ENCODE data around the gene CTTNBP2.
"Not testable (repeated sequence)": the region's sequence is repeated elsewhere in the genome, so short reads cannot be mapped to it uniquely, and the experiment has no call there.

Gene CTTNBP2

GRCh38 chr7:117715784-117716445 lies 157.3 kb downstream of the CTTNBP2 start:
- H3K36me3 ChIP-seq (ENCODE audit: control insufficient read depth, insufficient read depth, low read length): no peaks in the 10 kb centered on the region
- H3K27me3 ChIP-seq (ENCODE audit: control insufficient read depth, insufficient read depth, low read length): no peaks in the 10 kb centered on the region
- no peak overlapping the region for H3K4me3 ChIP-seq (ENCODE audit: low read length)
- no peaks in the 10 kb centered on the region for H3K4me1 ChIP-seq (ENCODE audit: control insufficient read depth, insufficient read depth, low read length)
- H3K27ac ChIP-seq (ENCODE audit: low read depth, low read length): no peak overlapping the region
- H3K9ac ChIP-seq (ENCODE audit: low read length): no peak overlapping the region

- H3K27me3 ChIP-seq (ENCODE audit: control insufficient read depth, insufficient read depth, low read length): no peaks in the 10 kb centered on the region
- H3K9ac ChIP-seq (ENCODE audit: low read length): no peak overlapping the region
- H3K36me3 ChIP-seq (ENCODE audit: control insufficient read depth, insufficient read depth, low read length): no peaks in the 10 kb centered on the region
- H3K27ac ChIP-seq (ENCODE audit: low read depth, low read length): no peak overlapping the region
- no peaks in the 10 kb centered on the region for H3K4me1 ChIP-seq (ENCODE audit: control insufficient read depth, insufficient read depth, low read length)
- H3K4me3 ChIP-seq (ENCODE audit: low read length): no peak overlapping the region
Measured at GRCh38 chr7:117711556-117711955, 161.7 kb downstream of the CTTNBP2 start.

GRCh38 chr7:117708173-117708572 lies 165.1 kb downstream of the CTTNBP2 start:
- H3K9ac ChIP-seq (ENCODE audit: low read length); H3K4me3 ChIP-seq (ENCODE audit: low read length); H3K27ac ChIP-seq (ENCODE audit: low read depth, low read length); H3K36me3 ChIP-seq (ENCODE audit: control insufficient read depth, insufficient read depth, low read length); H3K27me3 ChIP-seq (ENCODE audit: control insufficient read depth, insufficient read depth, low read length); H3K4me1 ChIP-seq (ENCODE audit: control insufficient read depth, insufficient read depth, low read length): not testable (repeated sequence)

- H3K36me3 ChIP-seq (ENCODE audit: control insufficient read depth, insufficient read depth, low read length): no peaks in the 10 kb centered on the region
- no peaks in the 10 kb centered on the region for H3K27me3 ChIP-seq (ENCODE audit: control insufficient read depth, insufficient read depth, low read length)
- H3K4me1 ChIP-seq (ENCODE audit: control insufficient read depth, insufficient read depth, low read length): no peaks in the 10 kb centered on the region
- no peak overlapping the region for H3K4me3 ChIP-seq (ENCODE audit: low read length)
- no peak overlapping the region for H3K9ac ChIP-seq (ENCODE audit: low read length)
- no peak overlapping the region for H3K27ac ChIP-seq (ENCODE audit: low read depth, low read length)
Measured at GRCh38 chr7:117707080-117707479, 166.2 kb downstream of the CTTNBP2 start.

- no peak overlapping the region for H3K9ac ChIP-seq (ENCODE audit: low read length)
- no peak overlapping the region for H3K4me3 ChIP-seq (ENCODE audit: low read length)
- H3K27ac ChIP-seq (ENCODE audit: low read depth, low read length): no peak overlapping the region
- H3K4me1 ChIP-seq (ENCODE audit: control insufficient read depth, insufficient read depth, low read length): no peaks in the 10 kb centered on the region
- no peaks in the 10 kb centered on the region for H3K36me3 ChIP-seq (ENCODE audit: control insufficient read depth, insufficient read depth, low read length)
- H3K27me3 ChIP-seq (ENCODE audit: control insufficient read depth, insufficient read depth, low read length): no peaks in the 10 kb centered on the region
Measured at GRCh38 chr7:117706210-117706609, 167.0 kb downstream of the CTTNBP2 start.

GRCh38 chr7:117705630-117706029 lies 167.6 kb downstream of the CTTNBP2 start:
- Histone ChIP-seq H3K4me3 (ENCODE audit: low read length) (no peak overlapping the region), H3K36me3 (ENCODE audit: control insufficient read depth, insufficient read depth, low read length) (no peaks in the 10 kb centered on the region), H3K27ac (ENCODE audit: low read depth, low read length) (no peak overlapping the region), H3K27me3 (ENCODE audit: control insufficient read depth, insufficient read depth, low read length) (no peaks in the 10 kb centered on the region), H3K4me1 (ENCODE audit: control insufficient read depth, insufficient read depth, low read length) (no peaks in the 10 kb centered on the region), H3K9ac (ENCODE audit: low read length) (no peak overlapping the region)

GRCh38 chr7:117704063-117704462 lies 169.2 kb downstream of the CTTNBP2 start:
- no peaks in the 10 kb centered on the region for H3K4me1 ChIP-seq (ENCODE audit: control insufficient read depth, insufficient read depth, low read length)
- no peaks in the 10 kb centered on the region for H3K27me3 ChIP-seq (ENCODE audit: control insufficient read depth, insufficient read depth, low read length)
- no peak overlapping the region for H3K9ac ChIP-seq (ENCODE audit: low read length)
- H3K36me3 ChIP-seq (ENCODE audit: control insufficient read depth, insufficient read depth, low read length): no peaks in the 10 kb centered on the region
- no peak overlapping the region for H3K4me3 ChIP-seq (ENCODE audit: low read length)
- H3K27ac ChIP-seq (ENCODE audit: low read depth, low read length): no peak overlapping the region

GRCh38 chr7:117698018-117698417 lies 175.2 kb downstream of the CTTNBP2 start:
- Histone ChIP-seq H3K9ac (ENCODE audit: low read length) (no peak overlapping the region), H3K36me3 (ENCODE audit: control insufficient read depth, insufficient read depth, low read length) (no peaks in the 10 kb centered on the region), H3K27ac (ENCODE audit: low read depth, low read length) (no peak overlapping the region), H3K27me3 (ENCODE audit: control insufficient read depth, insufficient read depth, low read length) (no peaks in the 10 kb centered on the region), H3K4me1 (ENCODE audit: control insufficient read depth, insufficient read depth, low read length) (no peaks in the 10 kb centered on the region), H3K4me3 (ENCODE audit: low read length) (no peak overlapping the region)

- no peak overlapping the region for H3K9ac ChIP-seq (ENCODE audit: low read length)
- H3K27ac ChIP-seq (ENCODE audit: low read depth, low read length): no peak overlapping the region
- no peak overlapping the region for H3K4me3 ChIP-seq (ENCODE audit: low read length)
- H3K27me3 ChIP-seq (ENCODE audit: control insufficient read depth, insufficient read depth, low read length): no peaks in the 10 kb centered on the region
- H3K4me1 ChIP-seq (ENCODE audit: control insufficient read depth, insufficient read depth, low read length): no peaks in the 10 kb centered on the region
- no peaks in the 10 kb centered on the region for H3K36me3 ChIP-seq (ENCODE audit: control insufficient read depth, insufficient read depth, low read length)
Measured at GRCh38 chr7:117692338-117692737, 180.9 kb downstream of the CTTNBP2 start.

- H3K4me1 ChIP-seq (ENCODE audit: control insufficient read depth, insufficient read depth, low read length): no peaks in the 10 kb centered on the region
- no peak overlapping the region for H3K9ac ChIP-seq (ENCODE audit: low read length)
- H3K27ac ChIP-seq (ENCODE audit: low read depth, low read length): no peak overlapping the region
- no peaks in the 10 kb centered on the region for H3K36me3 ChIP-seq (ENCODE audit: control insufficient read depth, insufficient read depth, low read length)
- H3K4me3 ChIP-seq (ENCODE audit: low read length): no peak overlapping the region
- no peaks in the 10 kb centered on the region for H3K27me3 ChIP-seq (ENCODE audit: control insufficient read depth, insufficient read depth, low read length)
Measured at GRCh38 chr7:117690147-117690546, 183.1 kb downstream of the CTTNBP2 start.

- Histone ChIP-seq H3K27ac (ENCODE audit: low read depth, low read length) (no peak overlapping the region), H3K36me3 (ENCODE audit: control insufficient read depth, insufficient read depth, low read length) (no peaks in the 10 kb centered on the region), H3K4me3 (ENCODE audit: low read length) (no peak overlapping the region), H3K27me3 (ENCODE audit: control insufficient read depth, insufficient read depth, low read length) (no peaks in the 10 kb centered on the region), H3K4me1 (ENCODE audit: control insufficient read depth, insufficient read depth, low read length) (no peaks in the 10 kb centered on the region), H3K9ac (ENCODE audit: low read length) (no peak overlapping the region)
Measured at GRCh38 chr7:117689406-117689805, 183.8 kb downstream of the CTTNBP2 start.

GRCh38 chr7:117688126-117688525 lies 185.1 kb downstream of the CTTNBP2 start:
- Histone ChIP-seq H3K36me3 (ENCODE audit: control insufficient read depth, insufficient read depth, low read length) (no peaks in the 10 kb centered on the region), H3K27me3 (ENCODE audit: control insufficient read depth, insufficient read depth, low read length) (no peaks in the 10 kb centered on the region), H3K4me1 (ENCODE audit: control insufficient read depth, insufficient read depth, low read length) (no peaks in the 10 kb centered on the region), H3K4me3 (ENCODE audit: low read length) (no peak overlapping the region), H3K27ac (ENCODE audit: low read depth, low read length) (no peak overlapping the region), H3K9ac (ENCODE audit: low read length) (no peak overlapping the region)

GRCh38 chr7:117686311-117686935 lies 186.8 kb downstream of the CTTNBP2 start:
- no peak overlapping the region for H3K27ac ChIP-seq (ENCODE audit: low read depth, low read length)
- no peaks in the 10 kb centered on the region for H3K27me3 ChIP-seq (ENCODE audit: control insufficient read depth, insufficient read depth, low read length)
- H3K4me1 ChIP-seq (ENCODE audit: control insufficient read depth, insufficient read depth, low read length): no peaks in the 10 kb centered on the region

More at GRCh38 chr7:117686311-117686935, 186.8 kb downstream of the CTTNBP2 start:
- Histone ChIP-seq H3K4me3 (ENCODE audit: low read length) (no peak overlapping the region), H3K36me3 (ENCODE audit: control insufficient read depth, insufficient read depth, low read length) (no peaks in the 10 kb centered on the region), H3K9ac (ENCODE audit: low read length) (no peak overlapping the region)
